Sigmoid colon (tissue), 4 donors: ENCODE measurements around the gene LRRC7.

Source experiments
- EP300 ChIP-seq, 4 donors: sonication (generic); formaldehyde crosslinking; IDR thresholded peaks; one replicate each; pipeline ENCODE4 v1.6.1; 2017; ENCODE audit warnings: antibody characterized with exemption in 4 of 4
- POLR2A ChIP-seq, 2 donors: fragments of 450-650 bp; IDR thresholded peaks; one replicate each; pipeline ENCODE4 v1.6.1; 2016; ENCODE audit warnings: antibody characterized with exemption in 2 of 2, mild to moderate bottlenecking in 2 of 2, moderate library complexity in 2 of 2
- POLR2AphosphoS5 ChIP-seq, 4 donors: sonication (generic); formaldehyde crosslinking; IDR thresholded peaks; one replicate each; pipeline ENCODE4 v1.6.1; 2017; ENCODE audit warnings: antibody characterized with exemption in 4 of 4
- TF ChIP-seq, protein P1 (sequence below), 4 experiments: fragments of 450-650 bp in 3 of 4; fragments of 200-600 bp in 1 of 4; IDR thresholded peaks; one replicate each; pipeline ENCODE4 v1.5.1; 2016 to 2019; ENCODE audit warnings: antibody characterized with exemption in 4 of 4, mild to moderate bottlenecking in 3 of 4, moderate library complexity in 2 of 4

DNA sequence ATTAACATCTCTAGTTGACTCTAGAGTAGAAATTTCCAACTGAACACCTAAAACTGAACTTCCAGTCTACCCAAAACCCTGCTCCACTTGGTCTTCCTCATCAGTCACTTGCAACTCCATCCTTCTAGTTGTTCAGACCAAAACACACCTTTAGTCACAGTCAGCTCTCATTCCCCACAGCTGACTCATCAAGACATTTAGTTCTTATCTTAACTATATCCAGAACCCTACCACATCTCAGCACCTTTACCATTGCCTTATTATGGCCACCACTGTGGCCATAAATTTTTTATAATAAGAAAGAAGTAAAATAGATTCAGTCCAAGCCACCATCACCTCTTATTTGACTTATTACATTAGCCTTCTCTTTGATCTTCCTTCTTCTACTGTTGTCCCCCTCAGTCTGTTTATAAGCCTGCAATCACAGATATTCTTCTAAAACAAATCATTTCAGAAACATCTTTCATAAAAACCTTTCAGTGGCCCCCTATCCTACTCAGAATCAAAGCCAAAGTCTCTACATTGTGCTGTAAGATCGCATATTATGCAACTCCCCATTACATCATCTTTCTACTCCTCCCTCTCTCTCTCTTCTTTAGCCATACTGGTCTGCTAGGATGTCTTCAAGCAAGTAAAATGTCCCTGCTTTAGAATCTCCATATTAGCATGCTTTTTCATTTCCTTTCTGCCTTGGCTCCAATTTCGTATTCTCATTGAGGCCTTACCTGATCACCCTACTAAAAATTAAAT lies 361.8 kb downstream of the LRRC7 start:
- TF ChIP-seq EP300 (IDR thresholded peaks at IDR 0.05): no peak
- TF ChIP-seq, protein P1, sequence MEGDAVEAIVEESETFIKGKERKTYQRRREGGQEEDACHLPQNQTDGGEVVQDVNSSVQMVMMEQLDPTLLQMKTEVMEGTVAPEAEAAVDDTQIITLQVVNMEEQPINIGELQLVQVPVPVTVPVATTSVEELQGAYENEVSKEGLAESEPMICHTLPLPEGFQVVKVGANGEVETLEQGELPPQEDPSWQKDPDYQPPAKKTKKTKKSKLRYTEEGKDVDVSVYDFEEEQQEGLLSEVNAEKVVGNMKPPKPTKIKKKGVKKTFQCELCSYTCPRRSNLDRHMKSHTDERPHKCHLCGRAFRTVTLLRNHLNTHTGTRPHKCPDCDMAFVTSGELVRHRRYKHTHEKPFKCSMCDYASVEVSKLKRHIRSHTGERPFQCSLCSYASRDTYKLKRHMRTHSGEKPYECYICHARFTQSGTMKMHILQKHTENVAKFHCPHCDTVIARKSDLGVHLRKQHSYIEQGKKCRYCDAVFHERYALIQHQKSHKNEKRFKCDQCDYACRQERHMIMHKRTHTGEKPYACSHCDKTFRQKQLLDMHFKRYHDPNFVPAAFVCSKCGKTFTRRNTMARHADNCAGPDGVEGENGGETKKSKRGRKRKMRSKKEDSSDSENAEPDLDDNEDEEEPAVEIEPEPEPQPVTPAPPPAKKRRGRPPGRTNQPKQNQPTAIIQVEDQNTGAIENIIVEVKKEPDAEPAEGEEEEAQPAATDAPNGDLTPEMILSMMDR (IDR thresholded peaks at IDR 0.05): no peak
- TF ChIP-seq POLR2A (IDR thresholded peaks at IDR 0.05): no peak
- TF ChIP-seq POLR2AphosphoS5 (IDR thresholded peaks at IDR 0.05): no peak
